Transverse colon (tissue), 3 donors: Measurements from ENCODE around the gene AIG1.

ENCODE experiments used
- EP300 ChIP-seq: sonication (generic); formaldehyde crosslinking; IDR thresholded peaks from one replicate; pipeline ENCODE4 v1.6.1; 2017; ENCODE audit warnings: antibody characterized with exemption, low read depth
- POLR2A ChIP-seq: fragments of 450-650 bp; IDR thresholded peaks from one replicate; pipeline ENCODE4 v1.6.1; 2016; ENCODE audit warnings: antibody characterized with exemption, mild to moderate bottlenecking, moderate library complexity
- TF ChIP-seq, protein P1 (sequence below), 5 experiments: fragments of 200-600 bp in 3 of 5; fragments of 450-650 bp in 2 of 5; sonication (generic) in 3 of 5; IDR thresholded peaks; 1 replicate in 2 of 5; 2 replicates in 3 of 5; pipeline ENCODE4 v1.5.1; 2016 to 2017; ENCODE audit warnings: antibody characterized with exemption in 5 of 5, inconsistent platforms in 3 of 5, mild to moderate bottlenecking in 2 of 5, moderate library complexity in 1 of 5

DNA sequence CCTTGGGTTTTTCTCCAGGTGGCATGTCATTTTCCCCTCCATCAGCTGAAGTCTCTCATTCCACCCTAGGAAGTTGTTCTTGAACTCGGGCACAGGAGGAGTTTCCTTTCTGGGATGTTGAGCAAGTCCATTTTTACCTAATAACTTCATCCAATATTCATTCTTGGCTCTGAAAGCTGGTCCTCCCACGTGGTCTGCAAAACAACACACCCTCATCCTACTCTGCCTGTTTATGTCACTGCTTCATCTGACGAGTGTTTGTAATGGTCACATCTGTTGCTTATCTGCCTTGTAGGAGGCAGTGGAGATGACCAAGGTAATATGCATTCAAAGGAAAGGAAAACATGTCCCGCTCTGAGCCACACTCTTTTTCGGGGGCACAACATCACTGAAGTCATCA is 41.7 kb upstream of the AIG1 start:
- TF ChIP-seq, protein P1, sequence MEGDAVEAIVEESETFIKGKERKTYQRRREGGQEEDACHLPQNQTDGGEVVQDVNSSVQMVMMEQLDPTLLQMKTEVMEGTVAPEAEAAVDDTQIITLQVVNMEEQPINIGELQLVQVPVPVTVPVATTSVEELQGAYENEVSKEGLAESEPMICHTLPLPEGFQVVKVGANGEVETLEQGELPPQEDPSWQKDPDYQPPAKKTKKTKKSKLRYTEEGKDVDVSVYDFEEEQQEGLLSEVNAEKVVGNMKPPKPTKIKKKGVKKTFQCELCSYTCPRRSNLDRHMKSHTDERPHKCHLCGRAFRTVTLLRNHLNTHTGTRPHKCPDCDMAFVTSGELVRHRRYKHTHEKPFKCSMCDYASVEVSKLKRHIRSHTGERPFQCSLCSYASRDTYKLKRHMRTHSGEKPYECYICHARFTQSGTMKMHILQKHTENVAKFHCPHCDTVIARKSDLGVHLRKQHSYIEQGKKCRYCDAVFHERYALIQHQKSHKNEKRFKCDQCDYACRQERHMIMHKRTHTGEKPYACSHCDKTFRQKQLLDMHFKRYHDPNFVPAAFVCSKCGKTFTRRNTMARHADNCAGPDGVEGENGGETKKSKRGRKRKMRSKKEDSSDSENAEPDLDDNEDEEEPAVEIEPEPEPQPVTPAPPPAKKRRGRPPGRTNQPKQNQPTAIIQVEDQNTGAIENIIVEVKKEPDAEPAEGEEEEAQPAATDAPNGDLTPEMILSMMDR (IDR thresholded peaks at IDR 0.05), result no peak
- TF ChIP-seq POLR2A, result no peak
- no peak for TF ChIP-seq EP300
